WTC11 (cell line): ENCODE measurements around the gene KLHL8.

Experiments
- CTCF ChIP-seq: fragments of 200-600 bp; IDR thresholded peaks from 2 replicates; pipeline ENCODE4 v1.8.0; 2022; ENCODE audit warnings: antibody characterized with exemption
- SMAD3 ChIP-seq: sonication (generic); formaldehyde crosslinking; IDR thresholded peaks from 2 replicates; pipeline ENCODE4 v1.8.0; 2022; ENCODE audit warnings: missing genetic modification reagents, mild to moderate bottlenecking, borderline replicate concordance

GRCh38 chr4:87196927-87197326 lies 23.5 kb downstream of the KLHL8 start:
- TF ChIP-seq SMAD3, result no peak
- no peak for TF ChIP-seq CTCF
